ENCODE results near the gene TTC34.

- TF ChIP-seq CTCF (IDR thresholded peaks at IDR 0.05): no peak
- no peak for TF ChIP-seq POLR2A (IDR thresholded peaks at IDR 0.05)
Observed at GRCh38 chr1:2850502-2850901, 49.0 kb upstream of the TTC34 start.

Data from esophagus squamous epithelium (tissue), 4 donors.